Stimulated activated naive B cell treated with anti-CD40 and anti-IgM and Interleukin-4, amounts not matched to agents 10 μg/mL and 1 μg/mL and 100 μg/mL, for 72 hours (primary cell): Measurements from ENCODE around the gene ZNF385B.

Experiments
- ATAC-seq, 2 donors: fragments of 150-1000 bp; cut with Tn5 transposase; replicated peaks; 2 replicates each; pipeline ENCODE4 v1.10.0; 2021; ENCODE audit warnings: moderate library complexity in 1 of 2
- DNase-seq: peaks from one replicate; pipeline ENCODE4 v3.0.0; 2021
- H3K27ac Mint-ChIP-seq: one replicate; pipeline ENCODE4 v1.8.0; 2022; ENCODE audit warnings: mild to moderate bottlenecking, mixed read lengths
- H3K27me3 Mint-ChIP-seq, 2 donors: one replicate each; pipeline ENCODE4 v1.8.0; 2022; ENCODE audit warnings: mixed read lengths in 2 of 2
- H3K36me3 Mint-ChIP-seq, 2 donors: one replicate each; pipeline ENCODE4 v1.8.0; 2022; ENCODE audit warnings: mixed read lengths in 2 of 2, mild to moderate bottlenecking in 1 of 2
- H3K4me1 Mint-ChIP-seq, 2 donors: one replicate each; pipeline ENCODE4 v1.8.0; 2022; ENCODE audit warnings: mixed read lengths in 2 of 2, mild to moderate bottlenecking in 1 of 2
- H3K4me3 Mint-ChIP-seq, 2 donors: one replicate each; pipeline ENCODE4 v1.8.0; 2022; ENCODE audit warnings: mild to moderate bottlenecking in 2 of 2, mixed read lengths in 2 of 2, moderate library complexity in 1 of 2
- H3K9me3 Mint-ChIP-seq, 2 donors: one replicate each; pipeline ENCODE4 v1.8.0; 2022; ENCODE audit warnings: mixed read lengths in 2 of 2, mild to moderate bottlenecking in 1 of 2

Gene ZNF385B

DNA sequence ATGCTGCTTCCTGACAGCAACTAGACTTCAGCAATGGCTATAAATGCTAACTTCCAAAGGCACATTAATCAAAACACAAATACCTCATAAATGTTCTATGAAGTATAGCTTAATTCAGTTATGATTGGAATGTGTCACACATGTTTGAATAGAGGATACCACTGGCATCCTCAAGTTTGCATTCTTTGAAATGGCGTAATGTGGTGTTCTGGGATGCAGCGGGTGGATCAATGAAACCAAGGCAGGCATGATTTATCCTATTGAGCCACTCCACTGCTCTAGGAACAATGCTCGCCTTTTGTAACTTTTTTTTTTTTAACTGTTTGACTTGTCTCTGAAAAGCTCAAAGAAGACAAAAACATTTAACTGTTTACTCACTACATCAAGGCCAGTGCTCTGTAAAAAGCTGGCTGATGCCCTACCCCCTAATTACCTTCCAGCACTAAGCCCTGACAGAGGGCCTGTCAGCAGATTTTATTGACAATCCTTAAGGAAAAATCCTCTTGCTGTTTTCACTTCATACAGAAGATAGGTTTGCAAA is 318.0 kb downstream of the ZNF385B start:
- no peaks in the 10 kb centered on the region for H3K4me1 Mint-ChIP-seq
- no peaks in the 10 kb centered on the region for H3K36me3 Mint-ChIP-seq
- peaks cover 4% of the 10 kb centered on the region in 2 donors for H3K9me3 Mint-ChIP-seq
- no peak overlapping the region for H3K4me3 Mint-ChIP-seq
- H3K27ac Mint-ChIP-seq: no peak overlapping the region
- DNase-seq (no peak), ATAC-seq (no peak)
- peaks cover 0 to 25% of the 10 kb centered on the region in 2 donors for H3K27me3 Mint-ChIP-seq

DNA sequence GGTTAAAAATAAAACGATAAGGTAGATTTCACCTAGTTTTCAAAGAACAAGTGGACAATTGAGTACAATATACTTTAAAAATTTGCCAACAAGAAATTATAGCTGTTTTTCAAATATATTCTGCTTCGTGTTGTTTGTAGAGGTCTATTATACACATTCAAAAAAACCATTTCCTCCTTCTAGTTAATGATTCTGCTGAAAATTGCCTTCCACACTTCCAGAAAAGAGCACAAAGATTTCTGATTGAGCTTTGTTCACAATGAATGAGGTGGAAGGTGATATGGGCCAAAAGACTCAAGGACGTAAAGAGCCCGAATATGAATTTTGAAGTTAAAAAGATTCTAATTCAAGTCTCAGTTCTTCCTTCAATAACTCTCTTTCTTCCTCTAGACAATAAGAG is 319.8 kb downstream of the ZNF385B start:
- peaks cover 0 to 6% of the 10 kb centered on the region in 2 donors for H3K27me3 Mint-ChIP-seq
- H3K27ac Mint-ChIP-seq: no peak overlapping the region
- ATAC-seq: no peak
- H3K4me1 Mint-ChIP-seq: no peaks in the 10 kb centered on the region
- DNase-seq: no peak
- peaks cover 4% of the 10 kb centered on the region in 2 donors for H3K9me3 Mint-ChIP-seq
- no peaks in the 10 kb centered on the region for H3K36me3 Mint-ChIP-seq
- no peak overlapping the region for H3K4me3 Mint-ChIP-seq

DNA sequence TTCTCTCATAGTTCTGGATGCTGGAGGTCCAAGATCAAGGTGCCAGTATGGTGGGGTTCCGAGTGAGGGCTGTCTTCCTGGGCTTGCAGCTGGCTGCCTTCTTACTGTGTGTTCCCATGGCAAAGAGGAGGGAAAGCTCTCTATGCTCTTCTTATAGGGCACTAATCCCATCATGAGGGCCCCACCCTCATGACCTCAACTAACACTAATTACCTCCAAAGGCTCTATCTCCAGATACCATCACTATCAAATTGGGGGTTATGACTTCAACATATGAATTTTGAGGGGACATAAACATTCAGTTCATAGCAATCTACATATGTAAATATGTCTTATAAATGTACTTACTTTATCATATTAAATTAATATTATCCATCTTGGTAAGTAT is 322.3 kb downstream of the ZNF385B start:
- no peaks in the 10 kb centered on the region for H3K27me3 Mint-ChIP-seq
- no peak overlapping the region for H3K4me3 Mint-ChIP-seq
- DNase-seq (no peak), ATAC-seq (no peak)
- no peaks in the 10 kb centered on the region for H3K4me1 Mint-ChIP-seq
- H3K36me3 Mint-ChIP-seq: no peaks in the 10 kb centered on the region
- no peak overlapping the region for H3K27ac Mint-ChIP-seq
- H3K9me3 Mint-ChIP-seq: peaks cover 4% of the 10 kb centered on the region in 2 donors

DNA sequence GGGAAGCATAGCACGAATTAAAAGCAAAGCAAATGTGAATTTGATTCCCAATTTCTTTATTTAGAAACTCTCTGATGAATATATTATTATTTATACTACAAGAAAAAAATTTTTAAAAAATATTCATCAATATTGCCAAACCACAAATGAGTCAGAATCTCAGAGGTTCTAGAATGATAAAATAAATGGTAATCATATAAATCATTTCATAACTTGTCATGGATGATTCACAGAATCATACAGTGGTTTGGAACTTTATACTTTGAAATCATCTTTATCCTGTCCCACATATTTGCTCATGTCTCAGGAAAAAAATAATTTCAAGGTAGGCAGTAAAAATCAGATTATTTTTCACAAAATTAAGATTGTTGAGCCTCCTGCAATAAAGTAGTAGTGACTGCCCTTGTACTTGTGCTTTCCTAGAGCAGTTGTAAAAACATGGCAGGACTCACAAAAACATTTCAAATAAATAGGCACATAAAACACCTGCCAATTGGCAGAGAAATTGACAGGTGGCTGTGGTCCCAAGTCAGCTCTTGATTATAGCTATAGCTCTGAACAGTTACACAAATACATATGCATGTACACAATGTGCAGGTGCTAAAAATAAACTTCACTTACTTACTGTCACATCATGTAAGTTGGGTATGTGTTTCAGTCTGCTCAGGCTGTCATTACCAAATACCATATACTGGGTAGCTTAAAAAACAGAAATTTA is 322.8 kb downstream of the ZNF385B start:
- peaks cover 4% of the 10 kb centered on the region in 2 donors for H3K9me3 Mint-ChIP-seq
- no peak overlapping the region for H3K4me3 Mint-ChIP-seq
- H3K27me3 Mint-ChIP-seq: no peaks in the 10 kb centered on the region
- H3K4me1 Mint-ChIP-seq: no peaks in the 10 kb centered on the region
- H3K27ac Mint-ChIP-seq: no peak overlapping the region
- DNase-seq: no peak
- ATAC-seq: no peak
- H3K36me3 Mint-ChIP-seq: no peaks in the 10 kb centered on the region

DNA sequence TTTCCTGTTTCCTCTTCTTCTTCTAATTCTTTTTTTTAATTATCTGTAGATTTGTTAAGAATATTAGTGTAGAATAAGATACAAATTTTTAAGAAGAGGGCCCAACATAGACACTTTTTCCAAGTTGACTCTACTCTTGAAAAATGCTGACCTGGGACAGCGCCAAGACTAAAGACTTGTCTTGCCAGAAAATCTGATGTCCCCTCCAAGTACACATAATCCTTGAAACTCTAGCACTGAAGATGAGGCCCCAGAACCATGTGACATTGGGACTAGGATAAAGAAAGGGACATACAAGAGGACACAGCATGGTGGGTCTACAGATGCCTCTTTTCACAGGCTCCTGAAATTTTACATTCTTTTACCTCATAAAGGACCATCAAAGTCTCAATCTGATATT is 325.2 kb downstream of the ZNF385B start:
- no peaks in the 10 kb centered on the region for H3K27me3 Mint-ChIP-seq
- ATAC-seq (no peak), DNase-seq (no peak)
- no peak overlapping the region for H3K4me3 Mint-ChIP-seq
- H3K36me3 Mint-ChIP-seq: no peaks in the 10 kb centered on the region
- no peak overlapping the region for H3K27ac Mint-ChIP-seq
- peaks cover 4% of the 10 kb centered on the region in 2 donors for H3K9me3 Mint-ChIP-seq
- H3K4me1 Mint-ChIP-seq: no peaks in the 10 kb centered on the region

DNA sequence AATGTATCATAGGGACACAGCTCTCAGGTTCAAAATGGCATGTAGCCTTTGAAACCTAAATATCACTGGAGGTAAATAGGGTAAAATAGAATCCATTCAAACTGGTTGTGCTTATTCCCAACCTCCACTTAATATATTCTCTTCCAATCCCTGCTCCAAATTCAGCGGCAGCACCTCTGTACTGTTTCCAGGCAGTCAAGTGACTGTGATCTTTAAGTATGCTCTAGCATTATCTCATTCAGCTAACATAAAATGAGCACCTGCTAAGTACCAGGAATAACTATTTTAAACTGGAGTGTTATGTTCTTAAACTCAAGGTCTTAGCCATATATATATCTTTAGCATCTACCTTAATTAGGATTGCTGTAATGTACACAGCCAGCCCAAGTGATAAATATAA is 327.5 kb downstream of the ZNF385B start:
- Mint-ChIP-seq H3K4me3 (no peak overlapping the region), H3K36me3 (no peaks in the 10 kb centered on the region), H3K27ac (no peak overlapping the region), H3K9me3 (peaks cover under 1% of the 10 kb centered on the region in 2 donors), H3K27me3 (no peaks in the 10 kb centered on the region), H3K4me1 (no peaks in the 10 kb centered on the region)
- DNase-seq: no peak
- no peak for ATAC-seq

DNA sequence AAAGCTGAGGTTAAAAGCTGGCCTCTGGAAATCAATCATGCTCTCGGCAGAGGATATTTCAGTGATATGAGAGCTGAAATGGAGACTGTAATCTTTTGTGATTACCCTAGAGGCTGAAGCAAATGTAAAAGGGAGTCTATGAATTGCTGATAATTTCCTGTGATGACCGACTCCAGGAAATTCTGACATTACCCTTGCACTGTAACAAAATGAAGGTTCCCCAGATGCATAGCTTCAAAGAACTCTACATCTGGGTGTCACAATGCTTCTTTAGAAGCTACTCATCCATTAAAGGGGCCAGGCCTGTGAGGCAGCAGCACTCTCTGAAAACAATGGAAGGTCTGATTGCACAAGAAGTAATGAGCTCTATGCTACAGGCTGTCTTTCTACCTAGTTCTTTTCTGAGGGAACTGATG is 328.5 kb downstream of the ZNF385B start:
- DNase-seq: no peak
- H3K36me3 Mint-ChIP-seq: no peaks in the 10 kb centered on the region
- no peaks in the 10 kb centered on the region for H3K9me3 Mint-ChIP-seq
- H3K4me3 Mint-ChIP-seq: no peak overlapping the region
- no peaks in the 10 kb centered on the region for H3K4me1 Mint-ChIP-seq
- H3K27me3 Mint-ChIP-seq: no peaks in the 10 kb centered on the region
- ATAC-seq: no peak
- no peak overlapping the region for H3K27ac Mint-ChIP-seq

DNA sequence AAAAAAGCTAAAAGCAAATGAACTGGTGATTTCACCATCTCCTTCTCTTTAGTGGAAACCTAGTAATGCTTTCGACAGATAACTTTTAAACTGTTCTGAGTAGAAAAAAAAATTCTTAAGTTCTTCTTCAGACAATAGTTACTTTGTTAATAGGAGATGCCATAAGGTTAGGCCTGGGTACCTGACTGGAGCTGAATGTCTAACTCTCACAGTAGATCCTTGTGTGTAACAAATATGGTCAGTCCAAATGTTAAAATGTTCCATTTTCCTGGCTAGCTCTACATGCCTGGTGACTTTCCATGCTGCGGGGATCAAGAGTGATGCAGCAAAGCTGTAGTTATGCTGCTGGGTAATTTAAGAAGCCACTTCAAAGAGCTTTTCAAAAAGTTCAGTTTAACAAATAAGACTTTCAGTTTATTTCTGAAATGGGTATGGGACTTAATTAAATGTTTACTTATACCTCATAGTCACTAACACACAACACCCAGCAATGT is 332.8 kb downstream of the ZNF385B start:
- Mint-ChIP-seq H3K27ac (no peak overlapping the region), H3K27me3 (no peaks in the 10 kb centered on the region), H3K4me1 (no peaks in the 10 kb centered on the region), H3K4me3 (no peak overlapping the region), H3K36me3 (no peaks in the 10 kb centered on the region), H3K9me3 (no peaks in the 10 kb centered on the region)
- ATAC-seq: no peak
- no peak for DNase-seq

DNA sequence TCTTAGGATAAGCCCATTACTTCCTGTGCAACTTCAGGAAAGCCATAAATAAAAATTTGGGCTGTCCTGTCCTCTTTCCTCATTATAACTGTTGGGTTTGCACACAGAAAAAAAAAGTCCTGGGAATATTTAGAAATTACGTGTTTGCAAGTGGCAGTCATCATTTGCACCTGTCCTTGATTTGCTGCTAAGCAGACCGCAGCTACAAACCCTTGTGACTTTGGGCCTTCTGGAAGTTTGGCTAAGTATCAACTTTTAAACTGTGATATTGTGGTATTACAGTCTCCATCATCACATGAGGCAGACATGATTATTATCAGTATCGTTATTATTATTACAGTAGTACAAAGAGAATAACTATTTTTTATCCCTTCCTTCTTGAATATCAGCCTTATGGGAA is 336.1 kb downstream of the ZNF385B start:
- no peaks in the 10 kb centered on the region for H3K4me1 Mint-ChIP-seq
- H3K9me3 Mint-ChIP-seq: no peaks in the 10 kb centered on the region
- no peaks in the 10 kb centered on the region for H3K36me3 Mint-ChIP-seq
- no peaks in the 10 kb centered on the region for H3K27me3 Mint-ChIP-seq
- no peak for DNase-seq
- no peak overlapping the region for H3K27ac Mint-ChIP-seq
- no peak for ATAC-seq
- H3K4me3 Mint-ChIP-seq: no peak overlapping the region

DNA sequence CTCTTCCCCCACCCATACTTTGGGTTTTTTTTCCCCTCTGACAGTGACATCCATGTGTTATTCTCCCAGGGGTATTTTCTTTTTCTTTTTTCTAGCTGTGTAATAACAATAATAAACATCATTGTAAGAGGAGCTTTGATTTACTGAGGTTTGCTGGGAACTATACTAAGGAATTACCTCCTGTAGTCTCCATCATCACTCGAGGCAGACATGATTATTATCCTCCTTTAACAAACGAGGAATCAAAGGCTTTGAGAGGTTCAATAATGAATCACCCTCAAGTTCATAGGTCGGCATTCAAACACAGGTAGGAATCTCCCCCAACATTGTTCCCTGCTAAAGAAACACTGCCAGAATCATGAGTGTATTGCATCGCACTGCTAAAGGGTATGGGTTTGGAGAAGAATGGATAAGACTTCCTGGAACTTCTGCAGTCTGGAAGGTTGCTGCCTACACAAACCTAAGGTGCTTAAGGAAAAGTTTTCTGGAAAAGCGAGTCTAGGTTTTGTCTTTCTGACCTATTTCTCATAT is 336.5 kb downstream of the ZNF385B start:
- no peaks in the 10 kb centered on the region for H3K27me3 Mint-ChIP-seq
- no peaks in the 10 kb centered on the region for H3K4me1 Mint-ChIP-seq
- H3K27ac Mint-ChIP-seq: no peak overlapping the region
- DNase-seq (no peak), ATAC-seq (no peak)
- no peaks in the 10 kb centered on the region for H3K9me3 Mint-ChIP-seq
- H3K4me3 Mint-ChIP-seq: no peak overlapping the region
- H3K36me3 Mint-ChIP-seq: no peaks in the 10 kb centered on the region

DNA sequence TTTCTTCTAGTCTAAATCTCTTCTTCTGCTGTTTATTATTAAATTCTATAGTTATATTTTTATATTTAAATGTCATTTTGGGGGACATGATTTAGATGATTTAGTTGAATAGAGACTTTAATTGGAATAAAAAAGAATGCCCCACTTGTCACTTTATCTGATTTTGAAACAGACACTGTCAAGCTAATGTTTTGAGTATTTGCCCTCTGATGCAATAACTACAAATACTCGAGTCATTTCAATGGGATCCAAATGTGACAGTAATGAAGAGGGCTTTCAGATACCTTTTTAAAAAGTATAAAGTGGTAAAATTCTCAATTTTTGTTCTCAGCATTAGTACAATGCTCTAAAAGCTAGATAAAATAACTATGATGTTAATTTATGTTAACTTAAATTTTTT is 339.5 kb downstream of the ZNF385B start:
- H3K27ac Mint-ChIP-seq: no peak overlapping the region
- H3K27me3 Mint-ChIP-seq: peaks cover 0 to 4% of the 10 kb centered on the region in 2 donors
- ATAC-seq (no peak), DNase-seq (no peak)
- H3K36me3 Mint-ChIP-seq: no peaks in the 10 kb centered on the region
- H3K9me3 Mint-ChIP-seq: no peaks in the 10 kb centered on the region
- H3K4me1 Mint-ChIP-seq: no peaks in the 10 kb centered on the region
- no peak overlapping the region for H3K4me3 Mint-ChIP-seq

DNA sequence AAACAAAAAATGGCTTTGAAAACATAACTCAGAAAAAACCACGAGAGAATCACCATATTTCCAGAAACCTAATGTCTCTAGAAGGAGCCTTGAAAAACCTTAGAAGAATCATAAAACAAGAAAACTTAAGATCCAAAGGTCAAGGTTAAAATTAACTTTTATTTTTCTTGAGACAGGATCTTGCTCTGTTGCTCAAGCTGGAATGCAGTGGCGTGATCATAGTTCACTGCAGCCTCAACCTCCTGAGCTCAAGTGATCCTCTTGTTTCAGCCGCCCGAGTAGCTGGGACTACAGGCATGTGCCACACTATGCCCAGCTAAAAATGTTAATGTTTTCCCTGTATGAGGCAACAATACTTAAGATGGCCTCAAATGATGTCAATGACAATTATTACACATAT is 342.6 kb downstream of the ZNF385B start:
- no peak for DNase-seq
- Mint-ChIP-seq H3K4me1 (no peaks in the 10 kb centered on the region), H3K9me3 (no peaks in the 10 kb centered on the region), H3K4me3 (no peak overlapping the region), H3K36me3 (no peaks in the 10 kb centered on the region), H3K27me3 (peaks cover 0 to 4% of the 10 kb centered on the region in 2 donors), H3K27ac (no peak overlapping the region)
- no peak for ATAC-seq

DNA sequence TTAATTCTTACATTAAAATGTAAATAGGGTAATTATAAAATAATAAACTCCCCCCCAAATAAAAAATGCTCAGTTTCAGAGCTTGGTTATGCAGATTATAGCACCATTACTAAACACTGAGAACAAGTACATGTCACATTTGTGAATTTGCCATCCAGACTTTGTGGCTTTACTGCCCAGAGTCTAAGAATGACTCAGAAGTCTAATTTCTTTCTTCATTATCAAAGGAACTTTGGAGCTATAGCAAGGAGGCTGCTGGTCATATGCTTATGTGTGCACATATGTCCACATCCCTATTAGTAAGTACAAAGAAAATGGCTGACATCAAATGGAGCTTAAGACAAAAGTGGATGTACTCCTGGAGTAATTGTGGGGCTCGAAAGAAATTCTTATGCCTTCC is 348.2 kb downstream of the ZNF385B start:
- ATAC-seq (no peak), DNase-seq (no peak)
- no peak overlapping the region for H3K4me3 Mint-ChIP-seq
- peaks cover 0 to 2% of the 10 kb centered on the region in 2 donors for H3K9me3 Mint-ChIP-seq
- H3K4me1 Mint-ChIP-seq: no peaks in the 10 kb centered on the region
- peaks cover 0 to 5% of the 10 kb centered on the region in 2 donors for H3K27me3 Mint-ChIP-seq
- H3K27ac Mint-ChIP-seq: no peak overlapping the region
- no peaks in the 10 kb centered on the region for H3K36me3 Mint-ChIP-seq

DNA sequence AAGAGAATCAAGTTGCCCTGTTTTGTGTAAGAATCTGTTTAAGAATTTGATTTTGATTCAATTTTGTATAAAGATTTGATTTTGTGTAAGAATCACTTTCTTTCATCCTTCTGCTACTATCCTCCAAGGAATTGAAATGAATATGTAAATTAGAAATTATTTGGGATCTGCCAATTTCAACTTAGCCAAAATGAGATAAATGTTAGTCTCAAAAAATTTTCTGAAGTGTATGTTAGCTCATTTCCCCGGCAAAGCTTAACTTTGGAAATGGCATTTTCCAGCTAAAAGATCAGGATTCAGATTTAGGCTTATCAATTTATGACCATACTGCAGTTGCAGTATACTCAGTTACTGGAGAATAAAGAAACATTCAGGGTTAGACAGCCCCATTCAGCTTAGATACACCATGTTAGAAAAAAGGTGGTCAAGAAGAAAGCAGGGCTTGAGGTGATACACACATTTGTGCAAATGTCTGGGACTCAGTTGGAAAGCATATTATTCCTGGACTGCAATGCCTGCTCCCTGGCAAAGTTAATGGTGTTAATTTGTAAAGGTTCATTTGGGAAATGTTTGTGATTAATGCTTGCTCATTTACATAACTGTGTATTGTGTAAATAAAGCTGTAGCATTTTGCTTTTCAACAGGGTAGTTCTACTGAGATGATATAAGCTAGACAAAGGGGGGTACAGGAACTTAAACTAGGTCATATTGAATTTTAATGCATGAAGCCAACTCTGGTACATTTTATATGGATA is 349.0 kb downstream of the ZNF385B start:
- Mint-ChIP-seq H3K4me3 (no peak overlapping the region), H3K27ac (no peak overlapping the region), H3K27me3 (peaks cover 0 to 8% of the 10 kb centered on the region in 2 donors), H3K9me3 (peaks cover 0 to 2% of the 10 kb centered on the region in 2 donors), H3K4me1 (no peaks in the 10 kb centered on the region), H3K36me3 (no peaks in the 10 kb centered on the region)
- ATAC-seq (no peak), DNase-seq (no peak)
